GM10847 (cell line): ENCODE measurements around the gene PRKAR2B.

ENCODE experiments used
- POLR2A ChIP-seq: IDR thresholded peaks from 2 replicates; pipeline ENCODE4 v1.6.1; 2011; ENCODE audit not compliant: insufficient read length; ENCODE audit errors: extremely low read depth

PRKAR2B gene

DNA sequence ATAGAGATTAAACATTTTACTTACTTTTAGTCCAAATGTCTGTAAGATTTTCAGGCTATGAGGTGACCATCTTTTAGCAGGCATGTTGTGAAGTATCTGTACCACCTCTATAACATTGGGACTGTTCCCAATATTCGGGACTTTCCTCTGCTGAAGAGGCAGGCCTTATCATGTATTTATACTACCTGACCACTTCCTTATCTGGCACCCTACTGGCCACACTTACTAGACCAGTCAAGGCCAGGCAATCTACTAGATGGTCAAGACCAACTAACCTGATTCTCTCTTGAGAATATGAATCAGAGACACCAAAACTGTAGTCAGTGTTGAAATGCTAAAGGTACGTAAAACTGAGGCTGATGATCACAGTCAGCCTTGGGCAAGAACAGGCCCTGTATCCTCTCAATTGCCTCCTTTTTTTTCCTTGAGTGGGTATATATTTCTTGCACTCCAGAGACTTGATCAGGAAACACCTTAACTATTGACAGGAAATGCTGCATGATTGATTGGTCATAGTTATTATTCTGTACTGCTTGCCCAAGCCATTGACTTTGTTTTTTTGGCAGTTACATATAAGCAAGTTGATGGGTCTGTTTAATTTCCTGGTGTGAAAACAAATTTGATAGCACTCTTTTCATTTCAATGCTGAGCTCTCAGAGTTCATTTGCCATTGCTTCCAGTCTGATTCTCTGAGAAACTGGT, 5.2 kb upstream of the PRKAR2B start:
- no peak for TF ChIP-seq POLR2A

DNA sequence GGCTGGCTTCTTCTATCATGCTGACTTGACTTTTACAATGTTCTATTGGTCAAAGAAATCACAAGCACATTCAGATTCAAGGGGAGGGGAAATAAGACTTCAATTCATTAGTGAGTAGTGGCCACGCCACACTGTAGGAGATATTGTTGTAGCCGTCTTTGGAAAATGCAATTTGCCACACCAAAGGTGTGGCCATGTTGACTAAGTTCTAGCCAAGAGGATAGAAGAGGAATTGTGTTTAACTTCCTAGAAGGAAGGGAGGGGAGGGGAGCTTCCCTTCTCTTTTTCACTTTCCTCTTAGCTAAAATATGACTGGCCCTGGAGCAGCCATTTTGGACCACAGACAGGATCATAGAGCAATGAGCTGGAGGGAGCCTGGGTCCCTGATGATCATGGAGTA, 3.4 kb upstream of the PRKAR2B start:
- no peak for TF ChIP-seq POLR2A

DNA sequence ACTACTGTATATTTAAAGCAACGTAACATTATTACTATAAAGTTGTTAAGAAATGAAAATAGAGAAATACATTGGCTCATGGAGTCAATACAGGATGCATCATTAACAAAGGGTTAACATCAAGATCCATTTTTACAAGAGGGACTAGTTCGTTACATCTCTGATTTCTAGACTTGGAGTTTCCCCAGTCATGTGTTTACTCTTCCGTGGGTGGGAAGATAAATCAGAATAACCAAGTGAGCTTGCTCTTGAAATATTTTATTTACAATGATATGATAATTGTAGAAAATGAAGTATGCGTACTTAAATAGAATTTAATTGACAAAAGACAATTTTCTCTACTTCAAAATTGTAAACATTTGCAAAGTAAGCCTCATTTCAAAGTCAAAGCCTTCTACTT, 1.0 kb upstream of the PRKAR2B start:
- TF ChIP-seq POLR2A: no peak

DNA sequence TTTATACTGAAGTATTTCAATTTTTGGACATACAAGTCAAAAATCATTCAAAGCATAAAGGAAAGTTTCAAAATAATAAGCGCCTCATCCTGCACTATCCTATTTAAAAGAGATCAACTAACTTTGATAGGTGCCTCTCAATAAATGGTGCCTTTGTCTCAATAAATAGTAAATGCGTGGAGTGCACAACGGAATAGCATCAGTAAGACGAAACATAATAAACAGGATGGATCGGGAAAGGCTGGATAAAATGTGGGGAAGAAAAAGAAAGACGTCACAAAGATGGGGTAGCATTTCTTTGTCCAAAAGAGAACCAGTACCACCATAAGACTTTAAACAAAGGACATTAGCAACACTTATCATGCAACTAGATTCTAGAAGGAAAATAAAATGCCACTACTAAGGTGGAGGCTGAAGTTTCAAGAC, 571 bp upstream of the PRKAR2B start:
- no peak for TF ChIP-seq POLR2A

DNA sequence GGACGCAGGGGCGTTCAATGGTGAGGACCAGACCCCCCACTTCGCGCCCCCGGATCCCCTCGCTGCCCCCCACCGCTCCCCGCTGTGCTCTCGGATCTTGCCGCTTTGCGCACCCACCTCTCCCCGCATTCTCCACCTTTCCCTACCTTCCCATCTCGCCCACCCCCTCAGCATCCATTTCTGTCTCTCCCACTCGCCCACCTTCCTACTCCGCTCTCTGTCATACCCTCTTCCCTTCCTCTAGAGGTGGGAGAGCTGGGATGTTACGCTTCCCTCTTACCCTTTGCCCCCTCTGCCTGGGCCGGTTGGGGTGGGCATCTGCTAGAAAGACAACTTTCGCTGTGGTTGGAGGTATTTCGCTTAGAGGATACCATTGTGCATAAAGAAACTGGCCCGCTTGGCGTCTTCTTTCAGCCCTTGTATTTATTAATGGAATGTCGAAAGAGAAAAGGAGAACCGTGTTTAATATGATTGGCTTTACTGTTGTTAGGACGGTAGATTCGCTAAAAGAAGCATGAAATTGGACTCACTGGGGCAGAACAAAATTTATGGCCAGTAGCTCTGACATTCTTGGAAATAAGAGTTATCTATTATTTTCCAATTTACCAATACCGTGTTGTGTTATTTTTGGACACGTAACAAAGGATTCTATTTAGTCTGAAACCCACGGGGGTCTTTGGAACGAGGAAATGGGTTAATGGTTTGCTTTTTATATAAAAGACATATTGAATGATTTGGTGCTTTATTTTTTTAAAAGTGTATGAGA, 873 bp downstream of the PRKAR2B start:
- no peak for TF ChIP-seq POLR2A

DNA sequence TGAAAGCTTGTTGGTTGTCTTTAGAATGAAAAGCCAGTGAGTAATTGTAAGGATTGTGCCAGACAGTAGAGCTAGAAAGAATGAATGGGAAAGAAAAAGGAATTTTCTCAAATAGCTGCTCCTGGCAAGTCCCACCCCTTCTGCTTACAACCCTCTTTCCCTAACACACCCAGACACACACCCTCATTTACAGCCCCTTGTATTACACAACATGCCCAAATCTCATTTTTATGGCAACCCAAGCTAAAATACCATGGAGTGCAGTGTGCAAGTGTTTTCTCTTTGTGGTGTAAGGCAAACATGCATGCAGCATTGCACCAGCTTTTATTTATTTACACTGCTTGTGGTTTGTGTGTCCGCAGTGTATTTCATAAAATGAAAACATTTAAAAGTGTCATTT, 1.5 kb downstream of the PRKAR2B start:
- TF ChIP-seq POLR2A: no peak

DNA sequence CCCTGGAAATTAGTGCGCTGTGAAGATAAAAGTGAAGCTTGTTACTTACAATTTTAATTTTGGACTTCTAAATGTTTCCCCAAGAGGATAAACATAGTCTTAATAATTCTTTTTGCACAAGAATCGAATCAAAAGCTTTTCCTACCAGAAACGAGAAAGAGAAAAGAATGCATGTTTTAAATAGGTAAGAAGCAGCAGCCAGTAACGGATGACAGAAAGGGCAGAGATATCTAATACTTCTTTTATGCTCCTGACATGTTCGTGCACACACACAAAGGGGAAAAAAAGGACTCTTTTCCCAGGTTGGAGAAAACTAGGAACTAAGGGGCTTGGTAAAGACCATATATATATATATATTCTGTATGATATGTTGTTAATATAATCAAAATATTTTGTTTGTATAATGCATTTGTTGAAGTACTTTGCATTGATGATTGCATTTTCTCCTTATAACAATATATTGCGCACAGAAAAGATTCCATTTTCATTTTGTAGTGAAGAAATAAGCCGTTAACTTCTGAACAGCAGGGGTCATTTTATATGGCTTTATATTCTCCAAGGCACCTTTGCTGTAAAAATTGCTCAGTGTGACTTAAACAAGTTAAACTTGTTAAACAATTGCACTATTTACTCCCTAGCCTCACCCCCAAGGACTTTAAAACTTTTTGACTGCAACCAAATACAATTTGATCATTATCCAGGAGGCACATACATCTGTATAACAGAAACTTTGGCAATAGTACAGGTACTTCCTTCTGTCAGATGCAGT, 2.2 kb downstream of the PRKAR2B start:
- no peak for TF ChIP-seq POLR2A

DNA sequence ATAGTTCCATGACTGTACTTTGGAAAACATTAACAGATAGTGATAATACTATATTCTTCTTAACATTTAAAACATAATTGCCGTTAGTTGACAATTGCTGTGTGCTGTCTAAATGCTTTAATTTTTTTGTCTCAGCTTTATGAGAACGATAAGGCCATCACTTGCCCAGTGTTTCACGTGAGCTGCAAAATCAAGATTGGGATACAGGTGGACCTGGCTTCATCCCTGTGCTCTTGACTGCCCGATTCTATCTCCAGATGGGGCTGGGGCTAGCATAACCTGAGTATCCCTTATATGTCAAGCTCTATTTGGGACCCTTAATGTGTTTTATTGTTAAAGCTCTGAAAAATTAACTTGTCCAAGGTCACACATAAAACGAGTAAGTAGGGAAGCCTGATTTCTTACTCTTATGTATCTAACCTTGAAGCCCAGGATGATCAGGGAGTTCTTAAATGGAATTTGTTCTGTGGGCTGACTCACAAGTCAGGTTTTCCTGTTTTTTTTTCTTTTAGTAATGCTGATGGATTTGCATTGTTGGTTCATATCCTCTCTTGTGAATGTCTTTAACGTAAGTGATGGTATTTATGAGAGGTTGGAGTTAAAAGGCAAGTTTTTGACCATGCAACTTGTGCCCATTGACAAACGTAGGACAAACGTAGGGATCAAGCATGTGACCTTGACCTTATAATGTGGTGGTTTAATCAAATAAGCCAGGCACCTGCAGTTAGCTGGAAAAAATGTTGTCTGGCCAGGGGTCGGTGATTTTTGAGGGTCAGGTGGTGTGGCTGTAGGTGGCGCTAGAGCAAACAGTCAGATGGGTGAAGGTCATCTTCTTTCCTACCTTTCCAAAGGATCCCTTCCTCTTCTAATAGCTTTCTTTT, 3.6 kb downstream of the PRKAR2B start:
- no peak for TF ChIP-seq POLR2A

DNA sequence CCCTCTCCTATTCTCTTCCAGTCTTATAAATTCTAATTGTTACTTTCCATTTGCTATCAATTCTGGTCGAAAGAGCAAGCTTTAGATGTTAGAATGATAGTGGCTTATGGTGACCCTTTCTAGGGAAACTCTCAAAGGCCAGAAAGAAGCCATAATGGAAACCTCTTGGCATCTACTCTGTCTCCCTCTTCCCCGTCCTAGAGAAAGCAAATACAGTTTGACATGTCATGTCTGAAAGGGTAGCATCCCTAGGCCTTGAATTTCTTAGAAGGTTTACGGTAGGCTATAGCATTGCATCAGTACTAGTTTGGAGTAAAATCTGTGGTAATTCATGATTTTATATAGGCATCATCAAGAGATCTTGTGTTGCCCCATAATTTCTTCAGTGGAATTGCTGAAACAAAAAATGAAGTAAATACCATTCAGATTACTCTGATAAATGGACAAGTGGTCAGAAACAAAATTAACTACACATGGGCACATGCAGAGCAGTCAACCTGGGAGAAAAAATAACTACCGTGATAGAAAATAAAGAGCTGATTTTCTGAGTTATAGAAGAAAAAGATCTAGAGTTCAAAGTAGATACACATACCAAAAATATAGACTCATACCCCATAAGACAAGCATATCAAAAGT, 4.4 kb downstream of the PRKAR2B start:
- no peak for TF ChIP-seq POLR2A

DNA sequence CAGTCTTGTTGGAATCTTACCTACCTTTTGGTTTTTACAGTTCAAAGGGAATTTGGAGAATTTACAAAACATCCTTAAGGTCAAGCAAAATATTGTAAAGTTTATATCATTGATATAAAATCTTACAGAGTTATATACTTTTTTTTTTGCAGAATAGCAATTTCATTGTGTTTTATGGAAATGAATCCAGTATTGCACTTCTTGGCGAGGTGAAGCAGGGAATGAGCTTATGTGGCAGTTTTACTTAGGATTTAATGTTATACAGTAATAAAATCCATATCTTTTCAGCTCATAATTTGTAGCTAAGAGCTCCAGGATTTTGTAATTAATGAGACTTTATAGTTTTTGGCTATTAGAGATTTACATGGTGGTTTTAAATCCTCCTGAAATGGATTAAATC, 5.0 kb downstream of the PRKAR2B start:
- no peak for TF ChIP-seq POLR2A

DNA sequence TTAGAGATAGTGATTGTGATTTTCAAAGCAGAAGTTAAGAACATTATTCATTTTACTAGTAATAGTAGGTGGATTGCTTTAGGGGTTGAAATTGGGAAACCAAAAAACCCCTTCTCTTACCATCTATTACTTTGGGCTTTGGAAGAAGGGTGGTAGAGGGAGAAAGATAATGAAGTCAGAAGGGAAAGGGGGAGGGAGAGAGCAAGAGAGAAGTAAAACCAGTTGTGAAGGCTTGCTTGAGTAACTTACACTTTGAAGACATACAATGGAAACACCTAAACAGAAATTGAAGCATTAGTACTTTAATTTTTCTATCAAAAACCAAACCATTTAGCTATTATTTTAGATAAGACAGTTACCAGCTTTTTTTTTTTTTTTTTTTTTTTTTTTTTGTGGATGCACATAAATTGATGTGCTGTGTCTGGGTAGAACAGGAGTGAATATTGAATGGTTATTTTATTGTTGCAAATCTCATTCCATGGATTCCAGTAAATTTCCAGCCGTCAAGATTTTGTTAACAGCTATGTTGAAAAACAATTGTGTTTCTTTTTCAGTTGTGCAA, 5.5 kb downstream of the PRKAR2B start:
- TF ChIP-seq POLR2A: no peak

DNA sequence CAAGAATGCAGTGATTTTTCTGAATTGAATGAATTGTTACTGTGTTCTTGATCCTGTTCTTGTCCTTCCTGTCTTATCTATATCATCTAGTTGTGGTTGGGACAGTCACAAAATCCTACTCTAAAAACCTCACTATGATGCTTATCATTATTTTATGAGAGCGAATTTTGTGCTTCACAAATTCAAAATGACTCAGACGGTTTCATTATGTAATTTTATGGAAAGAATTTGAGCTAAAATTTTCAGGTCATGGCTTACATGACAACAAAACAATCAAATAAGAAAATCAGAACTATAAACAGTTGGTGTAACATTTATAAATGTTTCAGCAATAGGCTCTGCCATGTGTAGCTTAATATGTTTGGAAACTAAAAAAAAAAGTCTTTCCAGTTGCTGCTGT, 6.9 kb downstream of the PRKAR2B start:
- TF ChIP-seq POLR2A: no peak

DNA sequence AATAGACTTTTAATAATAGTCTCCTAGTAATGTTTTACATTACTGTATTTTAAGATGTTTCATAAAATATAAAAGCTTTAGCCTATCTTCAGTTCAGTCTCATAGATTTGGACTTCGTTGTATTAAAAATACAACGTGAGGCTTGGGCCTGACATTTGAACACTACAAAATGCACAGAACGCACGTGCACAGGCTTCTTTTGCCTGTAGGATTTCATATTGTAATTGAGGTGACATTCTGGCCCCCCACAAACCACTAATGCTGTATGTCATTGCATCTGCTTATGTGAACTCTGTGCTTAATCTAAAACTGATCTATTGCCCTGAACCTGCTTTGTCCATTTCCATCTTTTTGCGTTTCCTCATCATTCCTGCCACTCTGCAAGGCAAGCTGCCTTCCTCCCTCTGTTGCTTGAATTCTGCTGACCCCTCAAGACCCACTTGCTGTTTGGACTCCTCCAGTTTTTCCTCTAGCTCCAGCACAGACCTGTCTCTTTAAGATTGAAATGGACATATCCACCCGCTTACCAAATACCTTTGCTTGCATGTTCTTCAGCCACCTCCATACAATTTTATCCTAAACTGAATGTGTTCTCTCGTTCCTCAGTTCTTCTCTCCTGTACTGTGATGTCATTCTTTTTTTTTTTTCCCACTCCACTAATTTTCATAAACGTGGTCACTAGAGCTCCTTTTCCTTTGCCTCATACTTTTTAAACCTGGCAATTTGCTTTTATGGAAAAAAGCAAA, 12.4 kb downstream of the PRKAR2B start:
- no peak for TF ChIP-seq POLR2A

DNA sequence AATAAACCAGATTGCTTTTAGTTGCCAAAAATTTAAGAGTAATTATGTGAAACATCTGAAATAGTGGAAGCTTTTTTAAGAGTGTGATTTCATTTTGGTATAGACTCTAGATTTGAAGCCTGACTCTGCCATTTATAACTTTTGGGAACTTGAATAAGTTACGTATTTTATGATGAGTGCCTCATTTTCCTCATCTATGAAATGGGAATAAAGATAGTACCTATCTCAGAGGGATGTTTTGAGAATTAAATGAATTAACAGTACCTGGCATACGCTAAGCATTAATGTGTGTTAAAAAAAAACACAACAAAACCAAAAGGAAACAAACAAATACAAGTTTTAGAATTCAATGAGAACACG, 12.9 kb downstream of the PRKAR2B start:
- no peak for TF ChIP-seq POLR2A
